Measurements from ENCODE around the gene VPS26B. TPM values are rescaled to one million over a fixed set of nuclear protein-coding genes. Genes with fewer than 3 reads are reported as not detected.

The VPS26B gene
- total and polyA plus RNA-seq, 4 donors = 17.1 to 37.6 (median 27.4) TPM

DNA sequence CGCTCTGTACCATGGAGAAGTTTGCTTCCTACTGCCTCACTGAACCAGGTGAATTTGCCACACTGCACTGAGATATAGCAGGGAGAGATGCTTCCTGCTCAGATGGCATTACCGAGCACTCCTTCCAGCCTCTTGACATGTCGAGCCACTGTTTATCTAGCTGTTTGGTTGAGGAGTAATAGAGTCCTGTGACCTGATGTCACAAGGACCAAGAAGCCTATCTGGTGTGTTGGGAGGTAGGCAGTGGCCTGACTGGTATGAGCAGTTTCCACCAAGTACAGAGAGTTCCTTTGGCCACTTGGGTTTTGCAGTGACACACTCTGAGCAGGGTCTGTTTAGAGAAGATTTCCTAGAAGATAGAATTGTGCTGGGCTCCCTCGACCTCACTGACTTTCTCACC is 34.1 kb downstream of the VPS26B start:
- WGBS, 2 donors = 69 to 91% methylated on average over 4 of the region's 4 CpGs
- Histone ChIP-seq H3K4me3 (no peak overlapping the region), H3K27me3 (ENCODE audit: control insufficient read depth in 3 of 3, insufficient read depth in 3 of 3, low read length in 2 of 3) (no peaks in the 10 kb centered on the region), H3K9ac (ENCODE audit: insufficient read depth in 1 of 2, low read length in 2 of 2) (no peak overlapping the region), H3K9me3 (ENCODE audit: control insufficient read depth in 4 of 4, insufficient read depth in 3 of 4, low read length in 3 of 4) (no peaks in the 10 kb centered on the region), H3K4me1 (ENCODE audit: control insufficient read depth in 5 of 5, insufficient read depth in 5 of 5, low read length in 5 of 5) (peaks cover 0 to 7% (median 0%) of the 10 kb centered on the region in 5 donors), H3K27ac (ENCODE audit: low read depth in 1 of 2, low read length in 1 of 2) (no peak overlapping the region), H3K36me3 (ENCODE audit: control insufficient read depth in 4 of 4, insufficient read depth in 4 of 4, low read length in 4 of 4) (peaks cover 7 to 39% (median 25%) of the 10 kb centered on the region in 4 donors)
- TF ChIP-seq, protein P1, sequence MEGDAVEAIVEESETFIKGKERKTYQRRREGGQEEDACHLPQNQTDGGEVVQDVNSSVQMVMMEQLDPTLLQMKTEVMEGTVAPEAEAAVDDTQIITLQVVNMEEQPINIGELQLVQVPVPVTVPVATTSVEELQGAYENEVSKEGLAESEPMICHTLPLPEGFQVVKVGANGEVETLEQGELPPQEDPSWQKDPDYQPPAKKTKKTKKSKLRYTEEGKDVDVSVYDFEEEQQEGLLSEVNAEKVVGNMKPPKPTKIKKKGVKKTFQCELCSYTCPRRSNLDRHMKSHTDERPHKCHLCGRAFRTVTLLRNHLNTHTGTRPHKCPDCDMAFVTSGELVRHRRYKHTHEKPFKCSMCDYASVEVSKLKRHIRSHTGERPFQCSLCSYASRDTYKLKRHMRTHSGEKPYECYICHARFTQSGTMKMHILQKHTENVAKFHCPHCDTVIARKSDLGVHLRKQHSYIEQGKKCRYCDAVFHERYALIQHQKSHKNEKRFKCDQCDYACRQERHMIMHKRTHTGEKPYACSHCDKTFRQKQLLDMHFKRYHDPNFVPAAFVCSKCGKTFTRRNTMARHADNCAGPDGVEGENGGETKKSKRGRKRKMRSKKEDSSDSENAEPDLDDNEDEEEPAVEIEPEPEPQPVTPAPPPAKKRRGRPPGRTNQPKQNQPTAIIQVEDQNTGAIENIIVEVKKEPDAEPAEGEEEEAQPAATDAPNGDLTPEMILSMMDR (IDR thresholded peaks at IDR 0.05; ENCODE audit: control extremely low read depth, extremely low read depth) = no peak
- ATAC-seq (ENCODE audit: insufficient read depth, low FRiP score) = peak; percentile 48
- no peak for DNase-seq

DNA sequence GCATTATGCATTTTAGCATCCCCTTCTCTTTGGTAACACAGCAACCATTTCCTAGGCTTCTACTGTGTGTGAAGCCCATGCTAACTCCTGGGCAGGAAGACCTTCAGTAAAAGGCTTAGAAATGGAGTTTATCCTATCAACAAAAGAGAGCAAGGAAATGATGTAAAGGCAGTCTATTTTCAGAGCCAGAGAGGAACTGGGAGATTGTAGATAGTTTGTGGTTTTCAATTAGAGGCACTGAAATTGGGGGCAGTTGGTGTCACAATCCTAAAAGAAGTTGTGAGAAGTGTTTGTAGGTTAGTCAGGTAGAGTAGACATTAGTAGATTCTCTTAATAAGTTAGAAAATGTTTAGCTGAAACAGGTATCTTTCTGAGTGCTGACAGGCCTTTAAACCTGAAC is 36.0 kb downstream of the VPS26B start:
- no peaks in the 10 kb centered on the region for H3K9me3 ChIP-seq (ENCODE audit: control insufficient read depth in 4 of 4, insufficient read depth in 3 of 4, low read length in 3 of 4)
- H3K27ac ChIP-seq (ENCODE audit: low read depth in 1 of 2, low read length in 1 of 2) = no peak overlapping the region
- TF ChIP-seq, protein P1 (IDR thresholded peaks at IDR 0.05; ENCODE audit: control extremely low read depth, extremely low read depth) = no peak
- H3K27me3 ChIP-seq (ENCODE audit: control insufficient read depth in 3 of 3, insufficient read depth in 3 of 3, low read length in 2 of 3) = no peaks in the 10 kb centered on the region
- DNase-seq (no peak), ATAC-seq (ENCODE audit: insufficient read depth, low FRiP score) (no peak)
- no peak overlapping the region for H3K9ac ChIP-seq (ENCODE audit: insufficient read depth in 1 of 2, low read length in 2 of 2)
- H3K4me1 ChIP-seq (ENCODE audit: control insufficient read depth in 5 of 5, insufficient read depth in 5 of 5, low read length in 5 of 5) = no peaks in the 10 kb centered on the region
- no peak overlapping the region for H3K4me3 ChIP-seq
- H3K36me3 ChIP-seq (ENCODE audit: control insufficient read depth in 4 of 4, insufficient read depth in 4 of 4, low read length in 4 of 4) = peaks cover 7 to 43% (median 25%) of the 10 kb centered on the region in 4 donors

DNA sequence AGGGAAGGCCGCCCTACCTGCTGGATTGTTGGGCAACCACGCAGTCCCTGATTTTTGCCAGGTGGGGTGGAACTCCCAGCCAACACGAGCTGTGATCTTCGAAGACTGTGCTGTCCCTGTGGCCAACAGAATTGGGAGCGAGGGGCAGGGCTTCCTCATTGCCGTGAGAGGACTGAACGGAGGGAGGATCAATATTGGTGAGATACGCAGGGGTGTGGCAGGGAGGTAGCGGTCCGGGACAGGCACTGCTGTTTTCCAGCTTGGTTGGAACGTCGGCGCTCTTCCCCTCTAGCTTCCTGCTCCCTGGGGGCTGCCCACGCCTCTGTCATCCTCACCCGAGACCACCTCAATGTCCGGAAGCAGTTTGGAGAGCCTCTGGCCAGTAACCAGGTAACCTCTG is 36.5 kb downstream of the VPS26B start:
- 90 to 93% methylated on average over 16 of the region's 16 CpGs for WGBS, 2 donors
- Histone ChIP-seq H3K36me3 (ENCODE audit: control insufficient read depth in 4 of 4, insufficient read depth in 4 of 4, low read length in 4 of 4) (peaks cover 7 to 43% (median 25%) of the 10 kb centered on the region in 4 donors), H3K9me3 (ENCODE audit: control insufficient read depth in 4 of 4, insufficient read depth in 3 of 4, low read length in 3 of 4) (no peaks in the 10 kb centered on the region), H3K9ac (ENCODE audit: insufficient read depth in 1 of 2, low read length in 2 of 2) (no peak overlapping the region), H3K4me1 (ENCODE audit: control insufficient read depth in 5 of 5, insufficient read depth in 5 of 5, low read length in 5 of 5) (no peaks in the 10 kb centered on the region), H3K27me3 (ENCODE audit: control insufficient read depth in 3 of 3, insufficient read depth in 3 of 3, low read length in 2 of 3) (no peaks in the 10 kb centered on the region), H3K4me3 (no peak overlapping the region), H3K27ac (ENCODE audit: low read depth in 1 of 2, low read length in 1 of 2) (no peak overlapping the region)
- ATAC-seq (ENCODE audit: insufficient read depth, low FRiP score) (no peak), DNase-seq (no peak)
- TF ChIP-seq, protein P1 (IDR thresholded peaks at IDR 0.05; ENCODE audit: control extremely low read depth, extremely low read depth) = no peak
